SK-N-SH treated with all-trans-retinoic acid at 6 μM for 48 hours (cell line): ENCODE results near the gene CACNA1D.

Source experiments
- ATAC-seq: fragments of 200-7000 bp; cut with Tn5 transposase; 3 replicates; pipeline ENCODE4 v1.9.1; 2020; ENCODE audit warnings: mild to moderate bottlenecking, moderate library complexity
- BACH2 ChIP-seq: fragments of 250-450 bp; sonication (Bioruptor Pico); IDR thresholded peaks from 2 replicates; pipeline ENCODE4 v1.9.0; 2021; ENCODE audit warnings: mild to moderate bottlenecking, borderline replicate concordance
- CSDC2 ChIP-seq: fragments of 250-450 bp; sonication (Bioruptor Pico); IDR thresholded peaks from 2 replicates; pipeline ENCODE4 v1.5.0; 2020; ENCODE audit warnings: mild to moderate bottlenecking, moderate library complexity
- ESRRG ChIP-seq: fragments of 250-450 bp; sonication (Bioruptor Pico); IDR thresholded peaks from 2 replicates; pipeline ENCODE4 v1.6.1; 2021; ENCODE audit warnings: mild to moderate bottlenecking
- GLIS3 ChIP-seq: fragments of 250-450 bp; sonication (Bioruptor Pico); IDR thresholded peaks from 2 replicates; pipeline ENCODE4 v1.5.0; 2020; ENCODE audit warnings: mild to moderate bottlenecking, moderate library complexity
- ISL1 ChIP-seq: fragments of 250-450 bp; sonication (Bioruptor Pico); IDR thresholded peaks from 2 replicates; pipeline ENCODE4 v2.1.2; 2022; ENCODE audit warnings: mild to moderate bottlenecking, moderate library complexity
- OSR1 ChIP-seq: fragments of 250-450 bp; sonication (Bioruptor Pico); IDR thresholded peaks from 2 replicates; pipeline ENCODE4 v1.8.0; 2022; ENCODE audit warnings: moderate library complexity, mild to moderate bottlenecking, inconsistent platforms
- PPARA ChIP-seq: fragments of 250-450 bp; sonication (Bioruptor Pico); IDR thresholded peaks from 2 replicates; pipeline ENCODE4 v1.5.0; 2020; ENCODE audit warnings: mild to moderate bottlenecking, borderline replicate concordance
- RARB ChIP-seq: fragments of 250-450 bp; sonication (Bioruptor Pico); IDR thresholded peaks from 2 replicates; pipeline ENCODE4 v1.8.0; 2021; ENCODE audit warnings: mild to moderate bottlenecking, moderate library complexity
- SNAI2 ChIP-seq: fragments of 250-450 bp; sonication (Bioruptor Pico); IDR thresholded peaks from 2 replicates; pipeline ENCODE4 v1.5.0; 2020; ENCODE audit warnings: mild to moderate bottlenecking, moderate library complexity
- TCF4 ChIP-seq: fragments of 250-450 bp; sonication (Bioruptor Pico); IDR thresholded peaks from 2 replicates; pipeline ENCODE4 v1.8.0; 2021; ENCODE audit warnings: mild to moderate bottlenecking, moderate library complexity, borderline replicate concordance
- TOX ChIP-seq: fragments of 250-450 bp; sonication (Bioruptor Pico); IDR thresholded peaks from 2 replicates; pipeline ENCODE4 v1.8.0; 2021; ENCODE audit warnings: mild to moderate bottlenecking, moderate library complexity, borderline replicate concordance
- ZC3H10 ChIP-seq: fragments of 250-450 bp; sonication (Bioruptor Pico); IDR thresholded peaks from 2 replicates; pipeline ENCODE4 v1.5.1; 2021; ENCODE audit warnings: mild to moderate bottlenecking, moderate library complexity
- ZFP3 ChIP-seq: fragments of 250-450 bp; sonication (Bioruptor Pico); IDR thresholded peaks from 2 replicates; pipeline ENCODE4 v1.5.0; 2020; ENCODE audit warnings: mild to moderate bottlenecking, moderate library complexity
- ZFP30 ChIP-seq: fragments of 450-650 bp; formaldehyde crosslinking; IDR thresholded peaks from 2 replicates; pipeline ENCODE4 v1.5.0; 2022; ENCODE audit warnings: mild to moderate bottlenecking, moderate library complexity
- ZNF565 ChIP-seq: fragments of 450-650 bp; formaldehyde crosslinking; conservative IDR thresholded peaks from 2 replicates; pipeline ENCODE4 v1.5.0; 2020; ENCODE audit warnings: low read depth, mild to moderate bottlenecking, moderate library complexity
- ZNF70 ChIP-seq: fragments of 450-650 bp; formaldehyde crosslinking; IDR thresholded peaks from 2 replicates; pipeline ENCODE4 v1.5.0; 2020; ENCODE audit warnings: mild to moderate bottlenecking, moderate library complexity
- ZNF8 ChIP-seq: fragments of 450-650 bp; formaldehyde crosslinking; IDR thresholded peaks from 2 replicates; pipeline ENCODE4 v1.5.0; 2020; ENCODE audit warnings: mild to moderate bottlenecking, moderate library complexity
- TF ChIP-seq, protein P1 (sequence below): fragments of 250-450 bp; sonication (Bioruptor Pico); IDR thresholded peaks from 2 replicates; pipeline ENCODE4 v1.5.0; 2020; ENCODE audit warnings: mild to moderate bottlenecking, moderate library complexity
- TF ChIP-seq, protein P2 (sequence below): fragments of 250-450 bp; sonication (Bioruptor Pico); IDR thresholded peaks from 2 replicates; pipeline ENCODE4 v1.8.0; 2020; ENCODE audit warnings: mild to moderate bottlenecking, moderate library complexity, borderline replicate concordance
- TF ChIP-seq, protein P3 (sequence below): fragments of 250-450 bp; sonication (Bioruptor Pico); IDR thresholded peaks from 2 replicates; pipeline ENCODE4 v1.8.0; 2021; ENCODE audit warnings: low read depth, mild to moderate bottlenecking, moderate library complexity, borderline replicate concordance
- TF ChIP-seq, protein P4 (sequence below): fragments of 250-450 bp; sonication (Bioruptor Pico); IDR thresholded peaks from 2 replicates; pipeline ENCODE4 v1.5.1; 2021; ENCODE audit warnings: mild to moderate bottlenecking, moderate library complexity

The CACNA1D gene

DNA sequence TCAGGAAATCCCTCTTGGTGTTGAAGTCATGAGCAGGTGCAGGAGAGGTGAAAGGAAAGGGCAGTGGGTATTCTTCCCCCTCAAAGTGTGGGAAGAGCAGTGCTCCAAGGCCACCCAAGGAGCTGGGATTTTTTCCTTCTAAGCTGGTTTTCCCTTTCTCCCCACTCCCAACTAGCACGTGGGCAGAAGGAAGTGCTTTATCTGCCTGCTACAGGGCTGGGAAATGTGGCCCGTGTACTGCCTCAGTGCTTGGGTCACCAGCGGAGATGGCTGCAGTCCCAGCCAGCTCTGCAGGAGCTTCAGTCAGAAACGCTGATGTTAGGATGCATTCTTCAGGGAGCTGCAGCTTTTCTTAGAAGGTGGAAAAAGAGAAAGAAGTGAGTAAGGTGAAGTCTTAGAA is 99.2 kb downstream of the CACNA1D start:
- ATAC-seq: no peak
- TF ChIP-seq TCF4: no peak
- TF ChIP-seq, protein P1, sequence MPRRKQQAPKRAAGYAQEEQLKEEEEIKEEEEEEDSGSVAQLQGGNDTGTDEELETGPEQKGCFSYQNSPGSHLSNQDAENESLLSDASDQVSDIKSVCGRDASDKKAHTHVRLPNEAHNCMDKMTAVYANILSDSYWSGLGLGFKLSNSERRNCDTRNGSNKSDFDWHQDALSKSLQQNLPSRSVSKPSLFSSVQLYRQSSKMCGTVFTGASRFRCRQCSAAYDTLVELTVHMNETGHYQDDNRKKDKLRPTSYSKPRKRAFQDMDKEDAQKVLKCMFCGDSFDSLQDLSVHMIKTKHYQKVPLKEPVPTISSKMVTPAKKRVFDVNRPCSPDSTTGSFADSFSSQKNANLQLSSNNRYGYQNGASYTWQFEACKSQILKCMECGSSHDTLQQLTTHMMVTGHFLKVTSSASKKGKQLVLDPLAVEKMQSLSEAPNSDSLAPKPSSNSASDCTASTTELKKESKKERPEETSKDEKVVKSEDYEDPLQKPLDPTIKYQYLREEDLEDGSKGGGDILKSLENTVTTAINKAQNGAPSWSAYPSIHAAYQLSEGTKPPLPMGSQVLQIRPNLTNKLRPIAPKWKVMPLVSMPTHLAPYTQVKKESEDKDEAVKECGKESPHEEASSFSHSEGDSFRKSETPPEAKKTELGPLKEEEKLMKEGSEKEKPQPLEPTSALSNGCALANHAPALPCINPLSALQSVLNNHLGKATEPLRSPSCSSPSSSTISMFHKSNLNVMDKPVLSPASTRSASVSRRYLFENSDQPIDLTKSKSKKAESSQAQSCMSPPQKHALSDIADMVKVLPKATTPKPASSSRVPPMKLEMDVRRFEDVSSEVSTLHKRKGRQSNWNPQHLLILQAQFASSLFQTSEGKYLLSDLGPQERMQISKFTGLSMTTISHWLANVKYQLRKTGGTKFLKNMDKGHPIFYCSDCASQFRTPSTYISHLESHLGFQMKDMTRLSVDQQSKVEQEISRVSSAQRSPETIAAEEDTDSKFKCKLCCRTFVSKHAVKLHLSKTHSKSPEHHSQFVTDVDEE: no peak
- TF ChIP-seq PPARA (CRISPR knock-in tag): no peak
- no peak for TF ChIP-seq ZC3H10 (CRISPR knock-in tag)
- TF ChIP-seq SNAI2 (CRISPR knock-in tag): no peak
- TF ChIP-seq, protein P2, sequence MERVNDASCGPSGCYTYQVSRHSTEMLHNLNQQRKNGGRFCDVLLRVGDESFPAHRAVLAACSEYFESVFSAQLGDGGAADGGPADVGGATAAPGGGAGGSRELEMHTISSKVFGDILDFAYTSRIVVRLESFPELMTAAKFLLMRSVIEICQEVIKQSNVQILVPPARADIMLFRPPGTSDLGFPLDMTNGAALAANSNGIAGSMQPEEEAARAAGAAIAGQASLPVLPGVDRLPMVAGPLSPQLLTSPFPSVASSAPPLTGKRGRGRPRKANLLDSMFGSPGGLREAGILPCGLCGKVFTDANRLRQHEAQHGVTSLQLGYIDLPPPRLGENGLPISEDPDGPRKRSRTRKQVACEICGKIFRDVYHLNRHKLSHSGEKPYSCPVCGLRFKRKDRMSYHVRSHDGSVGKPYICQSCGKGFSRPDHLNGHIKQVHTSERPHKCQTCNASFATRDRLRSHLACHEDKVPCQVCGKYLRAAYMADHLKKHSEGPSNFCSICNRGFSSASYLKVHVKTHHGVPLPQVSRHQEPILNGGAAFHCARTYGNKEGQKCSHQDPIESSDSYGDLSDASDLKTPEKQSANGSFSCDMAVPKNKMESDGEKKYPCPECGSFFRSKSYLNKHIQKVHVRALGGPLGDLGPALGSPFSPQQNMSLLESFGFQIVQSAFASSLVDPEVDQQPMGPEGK: no peak
- no peak for TF ChIP-seq CSDC2 (CRISPR knock-in tag)
- TF ChIP-seq ESRRG (CRISPR knock-in tag): no peak
- TF ChIP-seq ISL1 (CRISPR knock-in tag): no peak
- TF ChIP-seq, protein P3, sequence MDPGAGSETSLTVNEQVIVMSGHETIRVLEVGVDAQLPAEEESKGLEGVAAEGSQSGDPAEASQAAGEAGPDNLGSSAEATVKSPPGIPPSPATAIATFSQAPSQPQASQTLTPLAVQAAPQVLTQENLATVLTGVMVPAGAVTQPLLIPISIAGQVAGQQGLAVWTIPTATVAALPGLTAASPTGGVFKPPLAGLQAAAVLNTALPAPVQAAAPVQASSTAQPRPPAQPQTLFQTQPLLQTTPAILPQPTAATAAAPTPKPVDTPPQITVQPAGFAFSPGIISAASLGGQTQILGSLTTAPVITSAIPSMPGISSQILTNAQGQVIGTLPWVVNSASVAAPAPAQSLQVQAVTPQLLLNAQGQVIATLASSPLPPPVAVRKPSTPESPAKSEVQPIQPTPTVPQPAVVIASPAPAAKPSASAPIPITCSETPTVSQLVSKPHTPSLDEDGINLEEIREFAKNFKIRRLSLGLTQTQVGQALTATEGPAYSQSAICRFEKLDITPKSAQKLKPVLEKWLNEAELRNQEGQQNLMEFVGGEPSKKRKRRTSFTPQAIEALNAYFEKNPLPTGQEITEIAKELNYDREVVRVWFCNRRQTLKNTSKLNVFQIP (CRISPR knock-in tag): no peak
- no peak for TF ChIP-seq GLIS3
- no peak for TF ChIP-seq ZNF70 (CRISPR knock-in tag)
- no peak for TF ChIP-seq TOX
- no peak for TF ChIP-seq OSR1 (CRISPR knock-in tag)
- no peak for TF ChIP-seq ZFP30
- no peak for TF ChIP-seq ZFP3
- TF ChIP-seq, protein P4, sequence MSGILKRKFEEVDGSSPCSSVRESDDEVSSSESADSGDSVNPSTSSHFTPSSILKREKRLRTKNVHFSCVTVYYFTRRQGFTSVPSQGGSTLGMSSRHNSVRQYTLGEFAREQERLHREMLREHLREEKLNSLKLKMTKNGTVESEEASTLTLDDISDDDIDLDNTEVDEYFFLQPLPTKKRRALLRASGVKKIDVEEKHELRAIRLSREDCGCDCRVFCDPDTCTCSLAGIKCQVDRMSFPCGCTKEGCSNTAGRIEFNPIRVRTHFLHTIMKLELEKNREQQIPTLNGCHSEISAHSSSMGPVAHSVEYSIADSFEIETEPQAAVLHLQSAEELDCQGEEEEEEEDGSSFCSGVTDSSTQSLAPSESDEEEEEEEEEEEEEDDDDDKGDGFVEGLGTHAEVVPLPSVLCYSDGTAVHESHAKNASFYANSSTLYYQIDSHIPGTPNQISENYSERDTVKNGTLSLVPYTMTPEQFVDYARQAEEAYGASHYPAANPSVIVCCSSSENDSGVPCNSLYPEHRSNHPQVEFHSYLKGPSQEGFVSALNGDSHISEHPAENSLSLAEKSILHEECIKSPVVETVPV (CRISPR knock-in tag): no peak
- TF ChIP-seq, all 23 proteins: peak for 0

DNA sequence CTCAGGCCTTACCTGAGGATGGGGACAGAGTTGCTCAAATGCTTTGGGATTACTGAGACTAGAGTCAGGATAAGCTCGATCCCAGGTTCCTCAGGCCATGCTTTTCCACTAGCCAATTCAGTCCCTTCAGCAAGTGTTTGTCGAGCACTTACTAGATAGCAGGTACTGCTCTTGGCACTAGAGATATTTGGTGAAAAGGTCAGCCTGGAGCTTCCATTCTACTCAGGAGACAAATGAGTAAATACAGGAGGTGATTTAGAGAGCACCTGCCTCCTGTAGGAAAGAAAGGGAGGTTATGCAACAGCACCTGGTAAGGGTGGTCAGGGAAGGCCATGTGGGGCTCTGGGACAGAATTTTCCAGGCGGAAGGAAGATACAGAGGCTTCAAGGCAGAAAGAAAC is 99.9 kb downstream of the CACNA1D start:
- TF ChIP-seq ESRRG (CRISPR knock-in tag): no peak
- TF ChIP-seq, protein P4 (CRISPR knock-in tag): no peak
- TF ChIP-seq OSR1 (CRISPR knock-in tag): no peak
- no peak for TF ChIP-seq BACH2 (CRISPR knock-in tag)
- TF ChIP-seq ISL1 (CRISPR knock-in tag): no peak
- no peak for TF ChIP-seq CSDC2 (CRISPR knock-in tag)
- no peak for TF ChIP-seq ZNF565 (CRISPR knock-in tag)
- no peak for TF ChIP-seq ZFP30
- TF ChIP-seq ZNF8 (CRISPR knock-in tag): no peak
- TF ChIP-seq RARB (CRISPR knock-in tag): no peak
- no peak for TF ChIP-seq ZNF70 (CRISPR knock-in tag)
- no peak for TF ChIP-seq ZC3H10 (CRISPR knock-in tag)
- TF ChIP-seq, protein P3 (CRISPR knock-in tag): no peak
- ATAC-seq: no peak
